DMS153 treated with DMSO at 0.1 percent for 48 hours (cell line): Measurements from ENCODE around the gene FOXC1.

ENCODE experiments used
- DNase-seq: peaks from one replicate; lab custom pipeline; 2025; ENCODE audit not compliant: unreplicated experiment; lab: John Stamatoyannopoulos, UW

Gene FOXC1

GRCh38 chr6:1640476-1640875, 30.8 kb downstream of the FOXC1 start:
- no peak for DNase-seq

- no peak for DNase-seq
These were observed 31.7 kb downstream of the FOXC1 start for GRCh38 chr6:1641343-1641885.

- no peak for DNase-seq
These were observed 33.4 kb downstream of the FOXC1 start for GRCh38 chr6:1643111-1643510.

GRCh38 chr6:1643830-1644445, 34.2 kb downstream of the FOXC1 start:
- no peak for DNase-seq

GRCh38 chr6:1644516-1645060, 34.9 kb downstream of the FOXC1 start:
- no peak for DNase-seq

GRCh38 chr6:1645466-1646185, 35.9 kb downstream of the FOXC1 start:
- no peak for DNase-seq

- no peak for DNase-seq
These were observed 41.6 kb downstream of the FOXC1 start for GRCh38 chr6:1651362-1651761.

GRCh38 chr6:1652842-1653241, 43.1 kb downstream of the FOXC1 start:
- DNase-seq: no peak

- DNase-seq: no peak
These were observed 44.3 kb downstream of the FOXC1 start for GRCh38 chr6:1654054-1654453.

GRCh38 chr6:1657116-1657770, 47.5 kb downstream of the FOXC1 start:
- no peak for DNase-seq

GRCh38 chr6:1657771-1658165, 48.1 kb downstream of the FOXC1 start:
- no peak for DNase-seq

- DNase-seq: no peak
These were observed 48.7 kb downstream of the FOXC1 start for GRCh38 chr6:1658212-1659005.

GRCh38 chr6:1659816-1660215, 50.1 kb downstream of the FOXC1 start:
- no peak for DNase-seq

- DNase-seq: no peak
These were observed 52.8 kb downstream of the FOXC1 start for GRCh38 chr6:1662534-1662933.
